Natural killer cell (primary cell): Measurements from ENCODE around the gene DNAJC19. TPM values are rescaled to one million over a fixed set of nuclear protein-coding genes. Genes with fewer than 3 reads are reported as not detected.

Source experiments
- ATAC-seq, 3 donors: fragments of 150-1000 bp in 2 of 3; fragments of 200-7000 bp in 1 of 3; cut with Tn5 transposase; 1 replicate in 1 of 3; 2 replicates in 2 of 3; pipeline ENCODE4 v1.10.0; 2021; ENCODE audit warnings: mild to moderate bottlenecking in 2 of 3, moderate library complexity in 2 of 3
- DNase-seq, 2 donors: peaks; one replicate each; pipeline versions ENCODE4 v3.0.0 to v3.0.0-alpha.2; 2013 to 2021; ENCODE audit warnings: mixed read lengths in 1 of 2
- H3K27ac ChIP-seq: one replicate; pipeline ENCODE4 v1.5.1; 2013; ENCODE audit warnings: mild to moderate bottlenecking, low read length
- H3K27me3 ChIP-seq: one replicate; pipeline ENCODE4 v1.6.1; 2013; ENCODE audit warnings: low read length; ENCODE audit not compliant: control insufficient read depth, insufficient read depth
- H3K36me3 ChIP-seq: one replicate; pipeline ENCODE4 v1.6.1; 2013; ENCODE audit warnings: low read length; ENCODE audit not compliant: control insufficient read depth, insufficient read depth
- H3K4me1 ChIP-seq: one replicate; pipeline ENCODE4 v1.6.1; 2013; ENCODE audit warnings: low read length; ENCODE audit not compliant: control insufficient read depth, insufficient read depth
- H3K4me3 ChIP-seq: one replicate; pipeline ENCODE4 v1.5.1; 2013; ENCODE audit warnings: low read length
- H3K9me3 ChIP-seq: one replicate; pipeline ENCODE4 v1.6.1; 2013; ENCODE audit warnings: low read length; ENCODE audit not compliant: control insufficient read depth, insufficient read depth
- H3K27ac Mint-ChIP-seq, 2 donors: one replicate each; pipeline ENCODE4 v1.8.0; 2022; ENCODE audit warnings: mild to moderate bottlenecking in 2 of 2, mixed read lengths in 2 of 2, moderate library complexity in 1 of 2
- H3K27me3 Mint-ChIP-seq, 2 donors: one replicate each; pipeline ENCODE4 v1.8.0; 2022; ENCODE audit warnings: low read depth in 2 of 2, mixed read lengths in 2 of 2
- H3K36me3 Mint-ChIP-seq: one replicate; pipeline ENCODE4 v1.8.0; 2022; ENCODE audit warnings: mixed read lengths
- H3K4me1 Mint-ChIP-seq, 2 donors: one replicate each; pipeline ENCODE4 v1.8.0; 2022; ENCODE audit warnings: mixed read lengths in 2 of 2
- H3K4me3 Mint-ChIP-seq: one replicate; pipeline ENCODE4 v1.8.0; 2022; ENCODE audit warnings: mild to moderate bottlenecking, moderate library complexity, mixed read lengths
- H3K9me3 Mint-ChIP-seq, 2 donors: one replicate each; pipeline ENCODE4 v1.8.0; 2022; ENCODE audit warnings: mixed read lengths in 2 of 2
- CTCF ChIP-seq: fragments of 200-600 bp; IDR thresholded peaks from one replicate; pipeline ENCODE4 v1.8.0; 2022; ENCODE audit warnings: antibody characterized with exemption
- WGBS: methylation state at CpG from one replicate; pipeline ENCODE4 v1.1.7; 2013; ENCODE audit warnings: missing lambda C conversion rate; ENCODE audit not compliant: insufficient coverage; 5-methylcytosine and 5-hydroxymethylcytosine counted together
- intact Hi-C: fragments of 100-400 bp; cut with micrococcal nuclease; formaldehyde crosslinking; loops from one replicate; pipeline ENCODE4 v1.14.2; 2022
- total RNA-seq, 4 donors: library from RNA; stranded (reverse); fragments of 120-200 nt in 1 of 4; gene quantifications; one replicate each; pipeline versions ENCODE4 v1.2.3 to v1.2.4, GENCODE V29; 2013 to 2022

Gene DNAJC19
- total RNA-seq, 3 donors from 2014 or later (not counting 1 experiment from before 2014, with no cell fraction given): 18.9 to 25.8 (median 22.2) TPM

GRCh38 chr3:180974286-180974685 is 15.2 kb downstream of the DNAJC19 start:
- no peak for DNase-seq
- WGBS: 85% methylated on average over 4 of the region's 6 CpGs
- intact Hi-C loops: no loop called here
- Histone ChIP-seq H3K27me3 (no peaks in the 10 kb centered on the region), H3K9me3 (no peaks in the 10 kb centered on the region), H3K4me1 (no peaks in the 10 kb centered on the region), H3K4me3 (no peak overlapping the region), H3K36me3 (peaks cover 44% of the 10 kb centered on the region), H3K27ac (no peak overlapping the region)
- no peaks in the 10 kb centered on the region for H3K27me3 Mint-ChIP-seq
- no peak for ATAC-seq
- no peak overlapping the region for H3K4me3 Mint-ChIP-seq
- TF ChIP-seq CTCF: no peak
- H3K27ac Mint-ChIP-seq: no peak overlapping the region
- H3K4me1 Mint-ChIP-seq: no peaks in the 10 kb centered on the region
- no peaks in the 10 kb centered on the region for H3K9me3 Mint-ChIP-seq
- no peaks in the 10 kb centered on the region for H3K36me3 Mint-ChIP-seq

- TF ChIP-seq CTCF: no peak
- Histone ChIP-seq H3K27ac (no peak overlapping the region), H3K4me3 (no peak overlapping the region), H3K27me3 (no peaks in the 10 kb centered on the region), H3K9me3 (no peaks in the 10 kb centered on the region), H3K4me1 (no peaks in the 10 kb centered on the region), H3K36me3 (peaks cover 45% of the 10 kb centered on the region)
- Mint-ChIP-seq H3K27ac (no peak overlapping the region), H3K4me1 (no peaks in the 10 kb centered on the region), H3K36me3 (peaks cover 2% of the 10 kb centered on the region), H3K9me3 (no peaks in the 10 kb centered on the region), H3K4me3 (no peak overlapping the region), H3K27me3 (no peaks in the 10 kb centered on the region)
- DNase-seq (no peak), ATAC-seq (no peak)
- WGBS: 100% methylated on average over 1 of the region's 2 CpGs
- intact Hi-C loops: no loop called here
Observed at GRCh38 chr3:180973543-180973942, 16.0 kb downstream of the DNAJC19 start.

- H3K27me3 ChIP-seq: no peaks in the 10 kb centered on the region
- H3K9me3 ChIP-seq: no peaks in the 10 kb centered on the region
- no peak for ATAC-seq
- TF ChIP-seq CTCF: no peak
- no peak for DNase-seq
- 98% methylated on average over 6 of the region's 6 CpGs for WGBS
- H3K4me1 ChIP-seq: no peaks in the 10 kb centered on the region
- H3K27ac Mint-ChIP-seq: no peak overlapping the region
- intact Hi-C loops: no loop called here
- peaks cover 56% of the 10 kb centered on the region for H3K36me3 ChIP-seq
- no peaks in the 10 kb centered on the region for H3K9me3 Mint-ChIP-seq
- no peaks in the 10 kb centered on the region for H3K27me3 Mint-ChIP-seq
- no peak overlapping the region for H3K4me3 ChIP-seq
- no peaks in the 10 kb centered on the region for H3K4me1 Mint-ChIP-seq
- no peak overlapping the region for H3K27ac ChIP-seq
- H3K4me3 Mint-ChIP-seq: no peak overlapping the region
- peaks cover 12% of the 10 kb centered on the region for H3K36me3 Mint-ChIP-seq
Observed at GRCh38 chr3:180970931-180971330, 18.6 kb downstream of the DNAJC19 start.

DNA sequence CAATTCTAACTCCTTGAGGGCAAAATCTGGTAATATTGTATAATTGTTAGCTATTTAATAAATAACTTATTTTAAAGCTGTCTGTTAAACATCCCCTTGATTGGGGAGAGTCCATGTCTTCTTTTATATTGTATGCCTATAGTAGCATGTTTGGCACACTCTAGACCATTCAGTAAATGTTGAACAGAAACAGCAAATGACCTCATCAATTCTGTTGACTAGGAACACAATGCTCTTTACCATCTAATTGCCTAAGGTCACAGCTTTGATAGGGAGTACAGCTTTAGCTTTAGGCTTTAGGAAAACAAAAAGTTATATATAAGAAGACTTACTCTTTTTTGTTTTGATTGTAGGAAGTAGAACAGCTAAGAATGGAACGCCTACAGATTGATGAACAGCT is 27.0 kb downstream of the DNAJC19 start:
- Histone ChIP-seq H3K27ac (no peak overlapping the region), H3K36me3 (peaks cover 72% of the 10 kb centered on the region), H3K27me3 (no peaks in the 10 kb centered on the region), H3K9me3 (no peaks in the 10 kb centered on the region), H3K4me3 (no peak overlapping the region), H3K4me1 (no peaks in the 10 kb centered on the region)
- no peaks in the 10 kb centered on the region for H3K4me1 Mint-ChIP-seq
- TF ChIP-seq CTCF: no peak
- H3K27me3 Mint-ChIP-seq: no peaks in the 10 kb centered on the region
- peaks cover 25% of the 10 kb centered on the region for H3K36me3 Mint-ChIP-seq
- H3K4me3 Mint-ChIP-seq: no peak overlapping the region
- H3K27ac Mint-ChIP-seq: peak overlapping the region in 1 of 2 donors; percentile 17
- intact Hi-C loops: no loop called here
- no peaks in the 10 kb centered on the region for H3K9me3 Mint-ChIP-seq
- 93% methylated on average over 1 of the region's 1 CpG for WGBS
- DNase-seq (no peak), ATAC-seq (no peak)
